KMS-11 (cell line): ENCODE results near the gene PRR19.

Experiments used
- H2AFZ ChIP-seq: fragments of 200-600 bp; sonication (generic); 2 replicates; pipeline ENCODE4 v1.6.1; 2016; ENCODE audit warnings: antibody characterized with exemption, mixed run types, low read depth
- H3K27ac ChIP-seq: fragments of 200-600 bp; sonication (generic); 2 replicates; pipeline ENCODE4 v1.6.1; 2016; ENCODE audit warnings: mild to moderate bottlenecking, mixed run types
- H3K27me3 ChIP-seq: fragments of 200-600 bp; sonication (generic); 2 replicates; pipeline ENCODE4 v1.6.1; 2017; ENCODE audit warnings: mild to moderate bottlenecking, low read depth, mixed run types, moderate library complexity; ENCODE audit not compliant: insufficient read depth
- H3K36me3 ChIP-seq: fragments of 200-600 bp; sonication (generic); 2 replicates; pipeline ENCODE4 v1.6.1; 2017; ENCODE audit warnings: mild to moderate bottlenecking, mixed run types; ENCODE audit not compliant: insufficient read depth
- H3K4me1 ChIP-seq: fragments of 200-600 bp; sonication (generic); 2 replicates; pipeline ENCODE4 v1.6.1; 2016; ENCODE audit warnings: mild to moderate bottlenecking, low read depth, mixed run types; ENCODE audit not compliant: poor library complexity, severe bottlenecking
- H3K4me2 ChIP-seq: fragments of 200-600 bp; sonication (generic); 2 replicates; pipeline ENCODE4 v1.7.0; 2016; ENCODE audit warnings: mild to moderate bottlenecking, mixed run types
- H3K4me3 ChIP-seq: fragments of 200-600 bp; sonication (generic); IDR thresholded peaks from 2 replicates; pipeline ENCODE4 v1.6.1; 2017; ENCODE audit warnings: low read depth, low read length, mixed read lengths; ENCODE audit not compliant: insufficient read depth
- H3K79me2 ChIP-seq: fragments of 200-600 bp; sonication (generic); 2 replicates; pipeline ENCODE4 v1.6.1; 2016; ENCODE audit warnings: low read depth, mixed run types; ENCODE audit not compliant: insufficient read depth
- H3K9ac ChIP-seq: fragments of 200-600 bp; sonication (generic); 2 replicates; pipeline ENCODE4 v1.6.1; 2016; ENCODE audit warnings: mild to moderate bottlenecking, mixed run types
- H4K20me1 ChIP-seq: fragments of 200-600 bp; sonication (generic); 2 replicates; pipeline ENCODE4 v1.6.1; 2016; ENCODE audit warnings: mild to moderate bottlenecking, mixed run types; ENCODE audit not compliant: insufficient read depth
- TF ChIP-seq, protein P1 (sequence below): fragments of 200-600 bp; sonication (generic); conservative IDR thresholded peaks from 2 replicates; pipeline ENCODE4 v1.6.1; 2017; ENCODE audit warnings: low read depth, mild to moderate bottlenecking, antibody characterized with exemption, low read length, moderate library complexity, mixed read lengths

The PRR19 gene

DNA sequence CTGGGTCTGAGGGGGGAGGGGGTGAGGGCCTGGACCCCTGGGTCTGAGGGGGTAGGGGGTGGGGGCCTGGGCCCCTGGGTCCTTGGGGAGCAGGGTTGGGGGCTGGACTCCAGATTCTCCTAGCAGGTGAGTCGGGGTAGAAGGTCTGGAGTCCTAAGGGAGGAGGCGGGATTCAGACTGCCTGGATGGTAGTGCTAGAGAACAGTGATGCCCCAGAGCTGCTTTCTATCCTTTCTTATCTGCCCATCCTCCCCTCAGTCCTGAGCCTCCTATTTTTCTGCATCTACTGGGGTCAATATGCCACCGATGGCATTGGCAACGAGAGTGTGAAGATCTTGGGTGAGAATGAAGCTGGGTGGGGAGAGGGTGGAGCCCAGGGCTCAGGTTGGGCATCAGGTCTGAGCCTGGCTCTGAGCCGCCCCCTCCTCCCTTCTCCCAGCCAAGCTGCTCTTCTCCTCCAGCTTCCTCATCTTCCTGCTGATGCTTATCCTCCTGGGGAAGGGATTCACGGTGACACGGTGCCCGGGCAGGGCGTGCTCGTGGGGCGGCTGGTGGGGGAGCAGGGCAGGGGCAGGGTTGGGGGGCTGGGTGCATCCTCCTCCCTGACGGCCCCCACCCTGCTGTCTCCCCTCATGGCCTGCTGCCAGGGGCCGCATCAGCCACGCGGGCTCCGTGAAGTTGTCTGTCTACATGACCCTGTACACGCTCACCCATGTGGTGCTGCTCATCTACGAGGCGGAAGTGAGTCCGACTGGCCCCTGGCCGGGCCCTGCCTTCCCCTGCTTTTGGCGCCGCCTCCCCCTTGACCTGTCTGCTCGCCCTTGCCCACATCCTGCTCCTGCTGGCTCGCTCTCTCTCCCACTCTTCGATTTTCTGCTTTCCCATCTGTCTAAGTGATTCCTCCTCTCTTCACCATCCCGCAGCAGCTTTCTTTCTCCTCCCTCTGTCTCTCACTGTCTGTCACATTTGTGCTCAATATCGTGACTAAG lies 14.6 kb downstream of the PRR19 start:
- Histone ChIP-seq H3K9ac (no peak overlapping the region), H4K20me1 (no peaks in the 10 kb centered on the region), H3K4me1 (peaks cover 5% of the 10 kb centered on the region), H3K4me2 (no peak overlapping the region), H3K27me3 (peaks cover 82% of the 10 kb centered on the region), H3K36me3 (no peaks in the 10 kb centered on the region), H2AFZ (no peak overlapping the region), H3K4me3 (no peak overlapping the region), H3K79me2 (no peaks in the 10 kb centered on the region), H3K27ac (no peak overlapping the region)
- TF ChIP-seq, protein P1, sequence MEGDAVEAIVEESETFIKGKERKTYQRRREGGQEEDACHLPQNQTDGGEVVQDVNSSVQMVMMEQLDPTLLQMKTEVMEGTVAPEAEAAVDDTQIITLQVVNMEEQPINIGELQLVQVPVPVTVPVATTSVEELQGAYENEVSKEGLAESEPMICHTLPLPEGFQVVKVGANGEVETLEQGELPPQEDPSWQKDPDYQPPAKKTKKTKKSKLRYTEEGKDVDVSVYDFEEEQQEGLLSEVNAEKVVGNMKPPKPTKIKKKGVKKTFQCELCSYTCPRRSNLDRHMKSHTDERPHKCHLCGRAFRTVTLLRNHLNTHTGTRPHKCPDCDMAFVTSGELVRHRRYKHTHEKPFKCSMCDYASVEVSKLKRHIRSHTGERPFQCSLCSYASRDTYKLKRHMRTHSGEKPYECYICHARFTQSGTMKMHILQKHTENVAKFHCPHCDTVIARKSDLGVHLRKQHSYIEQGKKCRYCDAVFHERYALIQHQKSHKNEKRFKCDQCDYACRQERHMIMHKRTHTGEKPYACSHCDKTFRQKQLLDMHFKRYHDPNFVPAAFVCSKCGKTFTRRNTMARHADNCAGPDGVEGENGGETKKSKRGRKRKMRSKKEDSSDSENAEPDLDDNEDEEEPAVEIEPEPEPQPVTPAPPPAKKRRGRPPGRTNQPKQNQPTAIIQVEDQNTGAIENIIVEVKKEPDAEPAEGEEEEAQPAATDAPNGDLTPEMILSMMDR, result no peak

- Histone ChIP-seq H3K4me2 (no peak overlapping the region), H3K9ac (no peak overlapping the region), H3K27ac (no peak overlapping the region), H3K79me2 (no peaks in the 10 kb centered on the region), H2AFZ (no peak overlapping the region), H3K27me3 (peaks cover 80% of the 10 kb centered on the region), H3K4me3 (no peak overlapping the region), H3K36me3 (no peaks in the 10 kb centered on the region), H3K4me1 (peaks cover 5% of the 10 kb centered on the region), H4K20me1 (no peaks in the 10 kb centered on the region)
- TF ChIP-seq, protein P1, result no peak
Observed at GRCh38 chr19:42317535-42317934, 15.6 kb downstream of the PRR19 start.

- no peak overlapping the region for H3K4me3 ChIP-seq
- peaks cover 39% of the 10 kb centered on the region for H3K27me3 ChIP-seq
- TF ChIP-seq, protein P1, result no peak
- H3K4me1 ChIP-seq, result peaks cover 12% of the 10 kb centered on the region
- no peak overlapping the region for H3K9ac ChIP-seq
- no peak overlapping the region for H3K4me2 ChIP-seq
- no peaks in the 10 kb centered on the region for H3K36me3 ChIP-seq
- no peak overlapping the region for H3K27ac ChIP-seq
- no peaks in the 10 kb centered on the region for H3K79me2 ChIP-seq
- H2AFZ ChIP-seq, result no peak overlapping the region
- no peaks in the 10 kb centered on the region for H4K20me1 ChIP-seq
Observed at GRCh38 chr19:42322305-42322704, 20.4 kb downstream of the PRR19 start.

GRCh38 chr19:42323473-42323851 lies 21.5 kb downstream of the PRR19 start:
- Histone ChIP-seq H2AFZ (no peak overlapping the region), H3K4me3 (no peak overlapping the region), H3K27me3 (peaks cover 32% of the 10 kb centered on the region; the same call in 1 of the 2 replicates), H3K27ac (no peak overlapping the region), H3K36me3 (no peaks in the 10 kb centered on the region), H3K9ac (no peak overlapping the region), H4K20me1 (no peaks in the 10 kb centered on the region), H3K4me1 (peaks cover 12% of the 10 kb centered on the region), H3K4me2 (no peak overlapping the region), H3K79me2 (no peaks in the 10 kb centered on the region)
- TF ChIP-seq, protein P1, result no peak
